Spleen (tissue), 7 donors: ENCODE data around the gene RAB25.

Experiments used
- POLR2A ChIP-seq, 3 donors: fragments of 450-650 bp; IDR thresholded peaks; one replicate each; pipeline ENCODE4 v1.5.1; 2017; ENCODE audit warnings: antibody characterized with exemption in 3 of 3, mild to moderate bottlenecking in 1 of 3
- POLR2AphosphoS5 ChIP-seq, 3 donors: sonication (generic); formaldehyde crosslinking; IDR thresholded peaks; one replicate each; pipeline ENCODE4 v1.5.1; 2017; ENCODE audit warnings: antibody characterized with exemption in 3 of 3
- TF ChIP-seq, protein P1 (sequence below), 11 experiments: fragments of 200-600 bp in 7 of 11; fragments of 450-650 bp in 4 of 11; sonication (generic) in 4 of 11; IDR thresholded peaks in 8 of 11; conservative IDR thresholded peaks in 3 of 11; 1 replicate in 7 of 11; 2 replicates in 4 of 11; pipeline versions ENCODE4 v1.4.0 to v1.8.0; 2016 to 2021; ENCODE audit warnings: antibody characterized with exemption in 11 of 11, inconsistent platforms in 4 of 11, mild to moderate bottlenecking in 1 of 11
- donor health status: DM: no; HTN: no; CAD: no; lungs with moderate emphysema.
- donor health status: DM: no; HTN: no; CAD: no.
- donor health status: DM: no; HTN: no; CAD: no.

DNA sequence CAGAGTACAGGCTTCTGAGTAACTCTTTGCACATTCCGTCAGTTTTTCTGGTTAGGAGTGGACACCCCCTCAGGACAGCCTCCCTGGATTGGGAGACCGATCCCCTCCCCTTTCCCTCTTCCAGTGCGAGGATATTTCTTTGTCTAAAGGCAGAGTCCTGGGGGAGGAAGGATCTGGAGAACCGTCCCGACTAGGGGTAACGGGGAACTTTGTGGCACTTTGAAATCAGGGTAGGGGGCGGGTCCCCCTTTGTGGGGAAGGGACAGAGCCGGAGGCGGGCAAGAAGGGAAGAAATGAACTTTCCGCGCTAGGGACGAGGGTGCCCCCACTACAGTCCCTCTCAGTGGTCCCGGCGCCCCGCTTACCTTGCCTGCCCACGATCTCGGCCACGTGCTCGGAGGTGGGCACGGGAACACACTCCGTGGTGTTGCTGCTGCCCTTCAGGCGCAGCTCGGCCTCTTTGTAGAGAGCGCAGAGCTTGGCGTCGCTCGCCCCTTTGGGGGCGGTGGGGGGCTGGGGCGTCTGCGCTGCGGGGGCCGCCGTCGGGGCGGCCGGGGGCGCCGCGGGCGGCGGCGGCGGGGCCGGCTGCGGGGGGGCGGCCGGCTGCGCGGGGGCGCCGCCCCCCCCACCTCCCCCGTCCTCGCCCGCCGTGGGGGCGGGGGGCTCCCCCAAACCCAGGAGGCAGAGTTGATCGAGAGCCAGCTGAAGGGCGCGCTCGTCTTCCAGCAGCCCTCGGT, 20.4 kb downstream of the RAB25 start:
- TF ChIP-seq, protein P1, sequence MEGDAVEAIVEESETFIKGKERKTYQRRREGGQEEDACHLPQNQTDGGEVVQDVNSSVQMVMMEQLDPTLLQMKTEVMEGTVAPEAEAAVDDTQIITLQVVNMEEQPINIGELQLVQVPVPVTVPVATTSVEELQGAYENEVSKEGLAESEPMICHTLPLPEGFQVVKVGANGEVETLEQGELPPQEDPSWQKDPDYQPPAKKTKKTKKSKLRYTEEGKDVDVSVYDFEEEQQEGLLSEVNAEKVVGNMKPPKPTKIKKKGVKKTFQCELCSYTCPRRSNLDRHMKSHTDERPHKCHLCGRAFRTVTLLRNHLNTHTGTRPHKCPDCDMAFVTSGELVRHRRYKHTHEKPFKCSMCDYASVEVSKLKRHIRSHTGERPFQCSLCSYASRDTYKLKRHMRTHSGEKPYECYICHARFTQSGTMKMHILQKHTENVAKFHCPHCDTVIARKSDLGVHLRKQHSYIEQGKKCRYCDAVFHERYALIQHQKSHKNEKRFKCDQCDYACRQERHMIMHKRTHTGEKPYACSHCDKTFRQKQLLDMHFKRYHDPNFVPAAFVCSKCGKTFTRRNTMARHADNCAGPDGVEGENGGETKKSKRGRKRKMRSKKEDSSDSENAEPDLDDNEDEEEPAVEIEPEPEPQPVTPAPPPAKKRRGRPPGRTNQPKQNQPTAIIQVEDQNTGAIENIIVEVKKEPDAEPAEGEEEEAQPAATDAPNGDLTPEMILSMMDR (IDR thresholded peaks at IDR 0.05 in 8 of 11, conservative IDR thresholded peaks at IDR 0.05 in 3 of 11) = no peak
- no peak for TF ChIP-seq POLR2A (IDR thresholded peaks at IDR 0.05)
- TF ChIP-seq POLR2AphosphoS5 (IDR thresholded peaks at IDR 0.05) = no peak
